PC-9 (cell line): Measurements from ENCODE around the gene SFI1.

ENCODE experiments used
- EZH2 ChIP-seq: fragments of 200-600 bp; sonication (generic); IDR thresholded peaks from 2 replicates; pipeline ENCODE4 v1.8.0; 2017; ENCODE audit warnings: antibody characterized with exemption, low read depth
- TF ChIP-seq, protein P1 (sequence below): fragments of 200-600 bp; sonication (generic); conservative IDR thresholded peaks from 2 replicates; pipeline ENCODE4 v1.6.1; 2017; ENCODE audit warnings: mixed run types, antibody characterized with exemption, mild to moderate bottlenecking, moderate library complexity

- TF ChIP-seq, protein P1, sequence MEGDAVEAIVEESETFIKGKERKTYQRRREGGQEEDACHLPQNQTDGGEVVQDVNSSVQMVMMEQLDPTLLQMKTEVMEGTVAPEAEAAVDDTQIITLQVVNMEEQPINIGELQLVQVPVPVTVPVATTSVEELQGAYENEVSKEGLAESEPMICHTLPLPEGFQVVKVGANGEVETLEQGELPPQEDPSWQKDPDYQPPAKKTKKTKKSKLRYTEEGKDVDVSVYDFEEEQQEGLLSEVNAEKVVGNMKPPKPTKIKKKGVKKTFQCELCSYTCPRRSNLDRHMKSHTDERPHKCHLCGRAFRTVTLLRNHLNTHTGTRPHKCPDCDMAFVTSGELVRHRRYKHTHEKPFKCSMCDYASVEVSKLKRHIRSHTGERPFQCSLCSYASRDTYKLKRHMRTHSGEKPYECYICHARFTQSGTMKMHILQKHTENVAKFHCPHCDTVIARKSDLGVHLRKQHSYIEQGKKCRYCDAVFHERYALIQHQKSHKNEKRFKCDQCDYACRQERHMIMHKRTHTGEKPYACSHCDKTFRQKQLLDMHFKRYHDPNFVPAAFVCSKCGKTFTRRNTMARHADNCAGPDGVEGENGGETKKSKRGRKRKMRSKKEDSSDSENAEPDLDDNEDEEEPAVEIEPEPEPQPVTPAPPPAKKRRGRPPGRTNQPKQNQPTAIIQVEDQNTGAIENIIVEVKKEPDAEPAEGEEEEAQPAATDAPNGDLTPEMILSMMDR, result no peak
- no peak for TF ChIP-seq EZH2
These were observed 49.6 kb upstream of the SFI1 start for GRCh38 chr22:31446767-31447166.
